HEK293T (cell line): ENCODE data around the gene IL13RA2.

Experiments
- CTBP1 ChIP-seq: fragments of 450-650 bp; IDR thresholded peaks from 2 replicates; pipeline ENCODE4 v1.6.1; 2016; ENCODE audit warnings: borderline replicate concordance
- FOXA1 ChIP-seq: fragments of 450-650 bp; IDR thresholded peaks from 2 replicates; pipeline ENCODE4 v1.6.1; 2016; ENCODE audit warnings: mild to moderate bottlenecking
- FOXK2 ChIP-seq: fragments of 450-650 bp; IDR thresholded peaks from 2 replicates; pipeline ENCODE4 v1.6.1; 2016; ENCODE audit warnings: mild to moderate bottlenecking
- FOXM1 ChIP-seq: fragments of 450-650 bp; IDR thresholded peaks from 2 replicates; pipeline ENCODE4 v1.6.1; 2017; ENCODE audit warnings: mild to moderate bottlenecking, borderline replicate concordance
- NFRKB ChIP-seq: fragments of 450-650 bp; IDR thresholded peaks from 2 replicates; pipeline ENCODE4 v1.6.1; 2016; ENCODE audit warnings: mild to moderate bottlenecking, moderate library complexity
- SP1 ChIP-seq: fragments of 450-650 bp; IDR thresholded peaks from 2 replicates; pipeline ENCODE4 v1.6.1; 2017
- SUZ12 ChIP-seq: fragments of 450-650 bp; IDR thresholded peaks from 2 replicates; pipeline ENCODE4 v1.6.1; 2016; ENCODE audit warnings: mild to moderate bottlenecking
- ZNF384 ChIP-seq: fragments of 450-650 bp; IDR thresholded peaks from 2 replicates; pipeline ENCODE4 v1.6.1; 2016
- TF ChIP-seq, protein P1 (sequence below): fragments of 450-650 bp; IDR thresholded peaks from 2 replicates; pipeline ENCODE4 v1.6.1; 2016

DNA sequence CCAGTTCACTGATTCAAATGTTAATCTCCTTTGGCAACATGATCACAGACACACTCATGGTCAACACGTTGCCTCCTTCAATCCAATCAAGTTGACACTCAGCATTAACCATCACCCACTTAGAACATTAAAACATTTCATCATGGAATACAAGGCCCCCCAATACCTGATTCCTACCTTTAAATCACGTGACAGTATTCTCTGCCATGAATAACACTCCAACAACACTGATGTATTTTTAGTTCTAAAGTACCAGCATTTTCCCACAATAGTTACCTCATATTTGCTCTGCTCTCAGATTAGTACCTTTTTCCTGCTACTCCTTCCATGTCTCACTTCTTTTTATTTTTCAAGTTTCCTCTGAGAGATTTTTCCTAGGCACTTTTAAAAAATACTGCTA is 19.6 kb downstream of the IL13RA2 start:
- TF ChIP-seq CTBP1 (no peak), FOXK2 (no peak), ZNF384 (no peak), SP1 (no peak), FOXM1 (no peak), SUZ12 (no peak), FOXA1 (no peak), NFRKB (no peak)
- TF ChIP-seq, protein P1, sequence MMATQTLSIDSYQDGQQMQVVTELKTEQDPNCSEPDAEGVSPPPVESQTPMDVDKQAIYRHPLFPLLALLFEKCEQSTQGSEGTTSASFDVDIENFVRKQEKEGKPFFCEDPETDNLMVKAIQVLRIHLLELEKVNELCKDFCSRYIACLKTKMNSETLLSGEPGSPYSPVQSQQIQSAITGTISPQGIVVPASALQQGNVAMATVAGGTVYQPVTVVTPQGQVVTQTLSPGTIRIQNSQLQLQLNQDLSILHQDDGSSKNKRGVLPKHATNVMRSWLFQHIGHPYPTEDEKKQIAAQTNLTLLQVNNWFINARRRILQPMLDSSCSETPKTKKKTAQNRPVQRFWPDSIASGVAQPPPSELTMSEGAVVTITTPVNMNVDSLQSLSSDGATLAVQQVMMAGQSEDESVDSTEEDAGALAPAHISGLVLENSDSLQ: no peak
